ENCODE data around the gene CPA3.

CPA3 gene

GRCh38 chr3:148825476-148825875 is 39.6 kb upstream of the CPA3 start:
- H3K4me3 ChIP-seq (ENCODE audit: control insufficient read depth, low read depth, low read length): no peak overlapping the region
- no peak for TF ChIP-seq CTCF (IDR thresholded peaks at IDR 0.05; ENCODE audit: control insufficient read depth, insufficient read depth, low read depth, low read length, missing control alignments)
- no peak for DNase-seq (ENCODE audit: low read depth)

GRCh38 chr3:148827585-148827984 is 37.5 kb upstream of the CPA3 start, which contains the start of gene CPB1:
Gene CPB1, plus strand, starts transcription at chr3:148827811. Its CDS starts 13 bp downstream, at chr3:148827824.
- DNase-seq (ENCODE audit: low read depth): no peak
- H3K4me3 ChIP-seq (ENCODE audit: control insufficient read depth, low read depth, low read length): no peak within 1 kb of the TSS
- no peak for TF ChIP-seq CTCF (IDR thresholded peaks at IDR 0.05; ENCODE audit: control insufficient read depth, insufficient read depth, low read depth, low read length, missing control alignments)

- DNase-seq (ENCODE audit: low read depth): no peak
- no peak for TF ChIP-seq CTCF (IDR thresholded peaks at IDR 0.05; ENCODE audit: control insufficient read depth, insufficient read depth, low read depth, low read length, missing control alignments)
- H3K4me3 ChIP-seq (ENCODE audit: control insufficient read depth, low read depth, low read length): no peak overlapping the region
Measured at GRCh38 chr3:148828136-148828690, 36.9 kb upstream of the CPA3 start.

GRCh38 chr3:148829926-148830325 is 35.2 kb upstream of the CPA3 start:
- no peak overlapping the region for H3K4me3 ChIP-seq (ENCODE audit: control insufficient read depth, low read depth, low read length)
- DNase-seq (ENCODE audit: low read depth): no peak
- no peak for TF ChIP-seq CTCF (IDR thresholded peaks at IDR 0.05; ENCODE audit: control insufficient read depth, insufficient read depth, low read depth, low read length, missing control alignments)

GRCh38 chr3:148833223-148833622 is 31.9 kb upstream of the CPA3 start:
- DNase-seq (ENCODE audit: low read depth): no peak
- TF ChIP-seq CTCF (IDR thresholded peaks at IDR 0.05; ENCODE audit: control insufficient read depth, insufficient read depth, low read depth, low read length, missing control alignments): no peak
- no peak overlapping the region for H3K4me3 ChIP-seq (ENCODE audit: control insufficient read depth, low read depth, low read length)

- no peak overlapping the region for H3K4me3 ChIP-seq (ENCODE audit: control insufficient read depth, low read depth, low read length)
- no peak for TF ChIP-seq CTCF (IDR thresholded peaks at IDR 0.05; ENCODE audit: control insufficient read depth, insufficient read depth, low read depth, low read length, missing control alignments)
- no peak for DNase-seq (ENCODE audit: low read depth)
Measured at GRCh38 chr3:148839805-148840204, 25.3 kb upstream of the CPA3 start.

GRCh38 chr3:148840451-148840850 is 24.6 kb upstream of the CPA3 start:
- DNase-seq (ENCODE audit: low read depth): no peak
- TF ChIP-seq CTCF (IDR thresholded peaks at IDR 0.05; ENCODE audit: control insufficient read depth, insufficient read depth, low read depth, low read length, missing control alignments): no peak
- H3K4me3 ChIP-seq (ENCODE audit: control insufficient read depth, low read depth, low read length): no peak overlapping the region
